LNCaP clone FGC (cell line): ENCODE data around the gene EFCAB6.
A peak's percentile ranks its signal among the peaks of the same experiment; 100 is the strongest.

Experiments
- DNase-seq: peaks from one replicate; pipeline ENCODE4 v3.0.0-alpha.2; 2011; ENCODE audit warnings: low read depth
- H3K4me3 ChIP-seq: 2 replicates; pipeline ENCODE4 v1.5.1; 2011; ENCODE audit warnings: mild to moderate bottlenecking, low read depth, low read length, control low read depth
- CTCF ChIP-seq: IDR thresholded peaks from 2 replicates; pipeline ENCODE4 v1.5.1; 2012; ENCODE audit warnings: mild to moderate bottlenecking; ENCODE audit not compliant: control insufficient read depth, insufficient read depth; ENCODE audit errors: extremely low read depth

The EFCAB6 gene

GRCh38 chr22:43483266-43483665 is 328.8 kb downstream of the EFCAB6 start:
- no peak for DNase-seq
- TF ChIP-seq CTCF, result no peak
- H3K4me3 ChIP-seq, result no peak overlapping the region

GRCh38 chr22:43482318-43482625 is 329.8 kb downstream of the EFCAB6 start:
- no peak for DNase-seq
- no peak overlapping the region for H3K4me3 ChIP-seq
- no peak for TF ChIP-seq CTCF

GRCh38 chr22:43481568-43482317 is 330.4 kb downstream of the EFCAB6 start:
- TF ChIP-seq CTCF, result 0 out of 2 replicates have a peak, but pooled peaks have one; percentile 4
- no peak for DNase-seq
- H3K4me3 ChIP-seq, result no peak overlapping the region

- no peak for DNase-seq
- no peak for TF ChIP-seq CTCF
- H3K4me3 ChIP-seq, result no peak overlapping the region
These were observed 332.1 kb downstream of the EFCAB6 start for GRCh38 chr22:43479962-43480361.

GRCh38 chr22:43479301-43479950 is 332.7 kb downstream of the EFCAB6 start:
- no peak for TF ChIP-seq CTCF
- no peak for DNase-seq
- no peak overlapping the region for H3K4me3 ChIP-seq
